GM21367 (cell line): Measurements from ENCODE around the gene DNAJA2.

Experiments used
- ATAC-seq: cut with Tn5 transposase; IDR thresholded peaks from one replicate; pipeline ENCODE4 v1.9.1; 2021; ENCODE audit not compliant: unreplicated experiment

The DNAJA2 gene

GRCh38 chr16:46906360-46907060 is 67.0 kb downstream of the DNAJA2 start:
- ATAC-seq: no peak
